ENCODE data around the gene TTC32.
"Not testable (repeated sequence)": the region's sequence is repeated elsewhere in the genome, so short reads cannot be mapped to it uniquely, and the experiment has no call there.

TTC32 gene

DNA sequence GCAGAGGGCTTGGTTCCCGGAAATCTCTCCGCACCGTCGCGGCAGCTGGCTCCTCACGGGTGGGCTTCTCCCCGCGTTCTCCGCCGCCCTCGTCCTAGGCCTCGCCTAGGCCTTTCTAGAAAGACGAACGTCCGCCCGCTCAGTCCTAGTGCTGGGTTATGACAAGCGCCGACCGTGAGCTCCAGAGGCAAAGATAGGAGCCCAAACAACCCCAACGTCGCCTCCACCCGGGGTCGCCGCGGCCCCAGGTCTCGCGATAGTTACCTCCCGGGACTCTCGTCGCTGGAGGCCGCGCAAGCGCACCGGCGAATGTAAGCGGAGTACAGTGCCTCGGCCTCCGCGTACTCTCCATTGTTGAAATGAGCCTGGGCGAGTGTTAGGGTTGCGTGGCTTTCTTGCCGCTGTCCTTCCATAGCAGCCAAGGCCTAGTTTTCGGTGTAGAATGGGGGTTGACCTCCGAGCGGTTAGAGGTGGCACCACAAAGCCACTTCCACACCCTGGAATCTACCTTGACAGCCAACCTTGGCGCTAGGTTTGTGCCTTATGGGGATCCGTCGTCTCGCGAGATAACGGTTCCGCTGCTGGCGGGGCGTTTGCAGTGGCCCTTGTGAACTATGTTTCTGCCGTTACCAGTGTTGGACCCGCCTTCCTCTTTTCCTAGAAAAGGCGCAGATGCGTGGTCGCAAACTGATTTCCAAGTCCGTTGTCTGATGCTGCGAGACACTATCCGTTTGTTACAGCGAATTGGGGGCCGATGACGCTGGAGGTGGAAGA, at the start of gene TTC32:
Gene TTC32, minus strand, starts transcription at position 542 of the 774 bp plus-strand sequence. Its CDS starts 129 bp downstream, at position 413.
- peak; percentile 92 for DNase-seq
- ATAC-seq (replicated peaks): peak; percentile 92 to 95
- H3K9me3 Mint-ChIP-seq: peaks cover 0 to 6% of the 10 kb centered on the region in 2 donors
- H3K4me1 Mint-ChIP-seq: peaks cover 15 to 38% of the 10 kb centered on the region in 2 donors
- H3K4me3 Mint-ChIP-seq: peak within 1 kb of the TSS; percentile 87 to 97
- H3K27me3 Mint-ChIP-seq: peaks cover 0 to 7% of the 10 kb centered on the region in 2 donors
- H3K36me3 Mint-ChIP-seq: peaks cover 4 to 17% of the 10 kb centered on the region in 2 donors
- H3K27ac Mint-ChIP-seq: peak within 1 kb of the TSS; percentile 99

DNA sequence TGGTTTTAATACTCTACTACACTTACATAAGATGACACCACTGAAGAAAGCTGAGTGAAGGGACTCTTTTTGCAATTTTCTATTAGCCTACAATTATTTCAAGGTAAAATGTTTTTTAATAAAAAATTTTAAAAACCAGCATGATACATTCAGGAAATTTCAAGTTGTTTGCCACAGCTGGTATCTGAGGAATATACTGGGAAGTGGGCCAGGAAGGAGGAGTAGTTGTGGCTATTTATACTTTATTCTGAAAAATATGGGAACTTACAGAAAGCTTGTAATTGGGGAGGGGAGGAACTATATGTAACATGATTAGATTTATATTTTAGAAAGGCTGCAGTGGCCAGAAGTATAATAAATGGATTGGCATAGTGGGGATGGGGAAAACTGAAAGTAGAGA, 47.3 kb upstream of the TTC32 start:
- Mint-ChIP-seq H3K27ac (no peak overlapping the region), H3K4me3 (no peak overlapping the region), H3K27me3 (no peaks in the 10 kb centered on the region), H3K36me3 (peaks cover 10 to 35% of the 10 kb centered on the region in 2 donors), H3K4me1 (no peaks in the 10 kb centered on the region), H3K9me3 (no peaks in the 10 kb centered on the region)
- DNase-seq: no peak
- no peak for ATAC-seq (replicated peaks)

DNA sequence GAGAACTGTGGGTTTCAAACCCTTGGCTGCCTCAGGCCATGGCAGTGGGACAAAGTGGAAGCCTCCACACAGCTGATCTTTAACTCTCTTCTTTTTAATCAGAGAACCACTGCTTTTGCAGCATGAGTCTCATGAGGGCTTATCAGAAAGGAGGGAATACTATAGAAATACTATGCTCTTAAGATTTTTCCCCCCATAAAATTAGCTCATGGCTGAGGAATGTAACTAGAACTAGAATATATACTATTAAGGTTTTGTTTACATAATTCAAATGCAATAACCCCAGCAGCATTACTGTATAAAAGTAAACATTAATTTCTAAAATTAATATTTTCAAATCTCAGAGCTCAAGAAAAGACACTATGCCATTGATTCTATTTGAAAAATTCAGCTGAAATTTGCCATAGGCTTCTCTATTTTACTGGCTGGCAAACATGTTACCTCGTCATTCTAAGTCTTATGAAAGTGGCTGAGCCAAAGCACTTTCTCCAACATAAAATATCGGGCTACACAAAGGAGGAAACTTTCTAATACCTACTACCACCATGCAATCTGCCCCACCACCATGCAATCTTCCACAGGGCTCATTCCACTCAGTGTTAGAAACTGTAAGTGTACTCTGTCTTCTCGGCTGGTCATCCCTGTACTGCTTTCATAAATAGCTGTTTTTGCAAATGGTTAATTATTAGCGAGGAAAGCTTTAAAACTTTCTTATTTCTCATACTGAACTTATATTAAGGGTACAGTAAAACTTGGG, 45.6 kb upstream of the TTC32 start:
- no peak overlapping the region for H3K4me3 Mint-ChIP-seq
- H3K27me3 Mint-ChIP-seq: no peaks in the 10 kb centered on the region
- no peaks in the 10 kb centered on the region for H3K9me3 Mint-ChIP-seq
- ATAC-seq (replicated peaks) (no peak), DNase-seq (no peak)
- H3K27ac Mint-ChIP-seq: no peak overlapping the region
- no peaks in the 10 kb centered on the region for H3K4me1 Mint-ChIP-seq
- H3K36me3 Mint-ChIP-seq: peaks cover 7 to 32% of the 10 kb centered on the region in 2 donors

- DNase-seq: no peak
- H3K27ac Mint-ChIP-seq: no peak overlapping the region
- H3K9me3 Mint-ChIP-seq: no peaks in the 10 kb centered on the region
- H3K36me3 Mint-ChIP-seq: peaks cover 10 to 25% of the 10 kb centered on the region in 2 donors
- ATAC-seq (replicated peaks): no peak
- H3K27me3 Mint-ChIP-seq: no peaks in the 10 kb centered on the region
- H3K4me1 Mint-ChIP-seq: no peaks in the 10 kb centered on the region
- H3K4me3 Mint-ChIP-seq: no peak overlapping the region
Observed at GRCh38 chr2:19944205-19944845, 42.5 kb upstream of the TTC32 start.

DNA sequence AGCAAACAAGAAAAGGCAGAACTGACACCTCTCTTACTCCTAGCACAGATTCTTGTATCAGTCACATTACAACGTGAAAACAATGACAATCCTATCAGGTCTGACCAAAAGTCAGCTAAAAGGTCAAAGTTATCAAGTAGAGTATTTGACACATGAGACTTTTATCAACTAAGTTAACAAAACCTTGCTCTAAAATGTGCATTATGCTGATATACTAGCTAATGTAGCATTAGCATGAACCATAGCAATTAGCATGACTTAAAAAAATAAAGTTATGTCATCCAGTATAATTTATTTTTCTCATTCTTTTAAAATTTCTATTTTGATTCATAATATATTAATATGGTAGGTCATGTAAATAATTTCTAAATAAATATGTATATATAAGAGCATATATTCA, 41.4 kb upstream of the TTC32 start:
- H3K4me1 Mint-ChIP-seq: no peaks in the 10 kb centered on the region
- DNase-seq (no peak), ATAC-seq (replicated peaks) (no peak)
- no peaks in the 10 kb centered on the region for H3K27me3 Mint-ChIP-seq
- no peak overlapping the region for H3K27ac Mint-ChIP-seq
- peaks cover 4 to 22% of the 10 kb centered on the region in 2 donors for H3K36me3 Mint-ChIP-seq
- no peaks in the 10 kb centered on the region for H3K9me3 Mint-ChIP-seq
- H3K4me3 Mint-ChIP-seq: no peak overlapping the region

GRCh38 chr2:19942199-19942598, 40.4 kb upstream of the TTC32 start:
- Mint-ChIP-seq H3K36me3 (peaks cover 9 to 28% of the 10 kb centered on the region in 2 donors), H3K4me1 (no peaks in the 10 kb centered on the region), H3K9me3 (no peaks in the 10 kb centered on the region), H3K27me3 (no peaks in the 10 kb centered on the region), H3K4me3 (no peak overlapping the region), H3K27ac (no peak overlapping the region)
- DNase-seq (no peak), ATAC-seq (replicated peaks) (no peak)

- peaks cover 14 to 36% of the 10 kb centered on the region in 2 donors for H3K36me3 Mint-ChIP-seq
- H3K4me1 Mint-ChIP-seq: no peaks in the 10 kb centered on the region
- DNase-seq (no peak), ATAC-seq (replicated peaks) (no peak)
- H3K4me3 Mint-ChIP-seq: no peak overlapping the region
- H3K9me3 Mint-ChIP-seq: no peaks in the 10 kb centered on the region
- H3K27me3 Mint-ChIP-seq: no peaks in the 10 kb centered on the region
- H3K27ac Mint-ChIP-seq: no peak overlapping the region
Observed at GRCh38 chr2:19937004-19937403, 35.2 kb upstream of the TTC32 start.

DNA sequence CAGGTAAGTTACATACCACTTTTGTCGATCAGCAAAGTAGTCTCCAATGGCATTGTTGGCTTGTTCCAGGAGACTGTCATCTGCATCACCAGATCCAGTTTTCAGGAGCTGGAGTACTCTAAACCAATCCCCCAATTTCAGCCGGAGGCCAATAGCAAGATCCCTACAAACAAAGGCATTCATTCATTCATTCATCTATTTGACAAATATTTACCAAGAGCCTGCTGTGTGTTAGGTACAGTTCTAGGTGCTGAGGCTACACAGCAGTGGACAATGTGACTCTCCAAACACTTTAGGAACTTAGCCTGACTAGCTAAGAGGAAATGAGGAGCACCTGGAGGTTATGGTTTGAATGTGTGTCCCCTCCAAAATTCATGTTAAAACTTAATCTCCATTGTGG, 34.4 kb upstream of the TTC32 start:
- no peaks in the 10 kb centered on the region for H3K4me1 Mint-ChIP-seq
- H3K27ac Mint-ChIP-seq: no peak overlapping the region
- ATAC-seq (replicated peaks): no peak
- H3K9me3 Mint-ChIP-seq: no peaks in the 10 kb centered on the region
- peaks cover 15 to 38% of the 10 kb centered on the region in 2 donors for H3K36me3 Mint-ChIP-seq
- no peak for DNase-seq
- no peak overlapping the region for H3K4me3 Mint-ChIP-seq
- no peaks in the 10 kb centered on the region for H3K27me3 Mint-ChIP-seq

GRCh38 chr2:19933351-19933981, 31.7 kb upstream of the TTC32 start:
- peaks cover 0 to 3% of the 10 kb centered on the region in 2 donors for H3K9me3 Mint-ChIP-seq
- no peaks in the 10 kb centered on the region for H3K4me1 Mint-ChIP-seq
- ATAC-seq (replicated peaks) (peak; percentile 42 to 46), DNase-seq (no peak)
- H3K36me3 Mint-ChIP-seq: peaks cover 24 to 47% of the 10 kb centered on the region in 2 donors
- H3K27ac Mint-ChIP-seq: no peak overlapping the region
- H3K27me3 Mint-ChIP-seq: no peaks in the 10 kb centered on the region
- no peak overlapping the region for H3K4me3 Mint-ChIP-seq

DNA sequence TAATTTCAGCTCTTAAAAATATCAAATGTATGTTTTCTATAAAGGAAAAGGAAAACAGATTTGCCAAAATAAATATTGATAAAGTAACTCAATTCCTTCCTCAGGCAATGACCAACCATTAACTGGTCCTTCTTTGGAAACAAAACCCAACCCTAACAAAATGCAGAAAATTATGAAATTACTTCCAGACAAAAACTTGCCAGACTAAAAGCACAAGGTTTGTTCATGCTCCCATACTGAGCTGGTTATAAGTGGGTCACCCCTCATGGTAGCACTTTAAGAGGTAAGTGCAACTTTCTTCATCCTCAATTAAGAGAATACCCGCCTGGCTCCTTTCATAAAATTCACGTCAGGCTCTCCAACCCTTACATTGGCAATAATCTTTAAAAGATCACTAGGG, 31.1 kb upstream of the TTC32 start:
- no peak overlapping the region for H3K4me3 Mint-ChIP-seq
- DNase-seq: no peak
- no peaks in the 10 kb centered on the region for H3K4me1 Mint-ChIP-seq
- no peak overlapping the region for H3K27ac Mint-ChIP-seq
- no peak for ATAC-seq (replicated peaks)
- peaks cover 23 to 50% of the 10 kb centered on the region in 2 donors for H3K36me3 Mint-ChIP-seq
- no peaks in the 10 kb centered on the region for H3K27me3 Mint-ChIP-seq
- H3K9me3 Mint-ChIP-seq: peaks cover 0 to 3% of the 10 kb centered on the region in 2 donors

DNA sequence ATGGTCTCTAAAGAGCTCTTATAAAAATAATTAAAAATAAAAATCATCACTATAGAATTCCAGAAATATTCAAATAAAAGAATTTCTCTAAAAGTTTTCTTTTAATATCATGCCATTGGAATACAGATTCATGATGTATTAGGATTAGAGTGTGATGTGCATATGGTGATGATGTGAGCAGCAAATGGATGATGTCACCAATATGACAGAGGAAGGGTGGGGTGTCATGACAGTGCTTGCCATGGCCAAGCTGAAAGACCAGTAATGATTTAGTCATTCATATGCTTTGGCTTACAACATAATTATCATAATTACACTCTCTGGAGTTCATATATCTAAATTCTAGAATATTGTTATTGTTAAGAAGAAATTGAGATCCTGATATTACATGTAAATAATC, 27.4 kb upstream of the TTC32 start:
- H3K4me3 Mint-ChIP-seq: no peak overlapping the region
- no peak overlapping the region for H3K27ac Mint-ChIP-seq
- no peak for DNase-seq
- no peak for ATAC-seq (replicated peaks)
- peaks cover 46 to 66% of the 10 kb centered on the region in 2 donors for H3K36me3 Mint-ChIP-seq
- peaks cover 18% of the 10 kb centered on the region in 2 donors for H3K9me3 Mint-ChIP-seq
- no peaks in the 10 kb centered on the region for H3K4me1 Mint-ChIP-seq
- no peaks in the 10 kb centered on the region for H3K27me3 Mint-ChIP-seq

DNA sequence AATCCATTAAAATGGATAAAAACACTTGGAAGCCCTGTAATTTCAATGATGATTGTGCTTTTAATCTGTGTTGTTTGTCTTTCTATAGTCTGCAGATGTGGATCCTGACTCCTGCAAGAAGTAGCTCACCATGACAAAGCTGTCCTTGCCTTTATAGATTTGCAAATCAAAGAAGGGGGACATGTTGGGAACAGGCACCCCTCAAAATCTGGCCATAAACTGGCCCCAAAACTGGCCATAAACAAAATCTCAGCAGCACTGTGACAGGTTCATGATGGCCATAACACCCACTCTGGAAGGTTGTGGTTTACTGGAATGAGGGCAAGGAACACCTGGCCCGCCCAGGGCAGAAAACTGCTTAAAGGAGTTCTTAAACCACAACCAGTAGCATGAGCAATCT, 26.0 kb upstream of the TTC32 start:
- H3K9me3 Mint-ChIP-seq: peaks cover 18 to 20% of the 10 kb centered on the region in 2 donors
- not testable (repeated sequence) for ATAC-seq (replicated peaks); H3K4me1 Mint-ChIP-seq; DNase-seq; H3K27ac Mint-ChIP-seq; H3K4me3 Mint-ChIP-seq; H3K27me3 Mint-ChIP-seq
- H3K36me3 Mint-ChIP-seq: peaks cover 56 to 76% of the 10 kb centered on the region in 2 donors

DNA sequence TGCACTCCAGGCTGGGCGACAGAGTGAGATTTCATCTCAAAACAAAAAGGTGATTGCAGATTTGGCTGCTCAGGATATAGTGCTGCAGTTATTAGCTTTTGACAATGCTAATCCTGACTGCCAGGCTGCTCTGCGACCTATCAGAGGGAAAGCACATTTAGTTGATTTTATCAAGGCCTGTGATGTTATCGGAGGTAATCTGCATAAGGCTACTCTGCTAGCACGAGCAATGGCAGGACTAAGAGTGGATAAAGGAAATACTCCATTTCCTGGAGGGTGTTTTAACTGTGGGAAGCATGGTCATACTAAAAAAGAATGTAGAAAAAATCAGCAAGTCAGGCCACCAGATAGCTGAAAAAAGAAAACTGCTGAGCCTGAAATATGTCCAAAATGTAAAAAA, 22.7 kb upstream of the TTC32 start:
- H3K4me1 Mint-ChIP-seq; H3K27me3 Mint-ChIP-seq; H3K27ac Mint-ChIP-seq; ATAC-seq (replicated peaks); H3K4me3 Mint-ChIP-seq; DNase-seq: not testable (repeated sequence)
- Mint-ChIP-seq H3K36me3 (peaks cover 67 to 89% of the 10 kb centered on the region in 2 donors), H3K9me3 (peaks cover 21 to 24% of the 10 kb centered on the region in 2 donors)

- peaks cover 74 to 86% of the 10 kb centered on the region in 2 donors for H3K36me3 Mint-ChIP-seq
Observed at GRCh38 chr2:19922188-19922587, 20.4 kb upstream of the TTC32 start.

More at GRCh38 chr2:19922188-19922587, 20.4 kb upstream of the TTC32 start:
- not testable (repeated sequence) for H3K27me3 Mint-ChIP-seq; ATAC-seq (replicated peaks); H3K4me1 Mint-ChIP-seq; H3K27ac Mint-ChIP-seq; DNase-seq; H3K4me3 Mint-ChIP-seq
- H3K9me3 Mint-ChIP-seq: peaks cover 17 to 21% of the 10 kb centered on the region in 2 donors
